PC-3 (cell line): Measurements from ENCODE around the gene SYAP1. TPM values are rescaled to one million over a fixed set of nuclear protein-coding genes. Genes with fewer than 3 reads are reported as not detected.

Experiments used
- ATAC-seq: fragments of 200-7000 bp; cut with Tn5 transposase; 2 replicates; pipeline ENCODE4 v1.9.1; 2020; ENCODE audit warnings: mild to moderate bottlenecking, moderate library complexity
- BruUV-seq: library from RNA; stranded (reverse); fragments of 400-500 nt; replicated peaks from 2 replicates; lab custom pipeline; 2021; lab: Mats Ljungman, UMichigan
- CTCF ChIA-PET: fragments of 300-600 bp; sonication (Branson Sonifier 250); formaldehyde crosslinking; loops from one replicate; lab custom pipeline; 2022; ENCODE audit warnings: antibody characterized with exemption; lab: Charles Lee
- POLR2A ChIA-PET: fragments of 300-600 bp; sonication (Branson Sonifier 250); formaldehyde crosslinking; loops from one replicate; lab custom pipeline; 2022; ENCODE audit warnings: antibody characterized with exemption; ENCODE audit not compliant: unreplicated experiment; lab: Charles Lee
- DNase-seq: peaks from one replicate; pipeline ENCODE4 v3.0.0-alpha.2; 2015
- H2AFZ ChIP-seq: fragments of 300-600 bp; sonication (generic); 2 replicates; pipeline ENCODE4 v1.6.0; 2016; ENCODE audit warnings: antibody characterized with exemption, low read length
- H3F3A ChIP-seq: fragments of 300-600 bp; sonication (generic); one replicate; pipeline ENCODE4 v1.6.0; 2017; ENCODE audit warnings: antibody characterized with exemption, low read length, control low read depth, mild to moderate bottlenecking; ENCODE audit not compliant: unreplicated experiment
- H3K27ac ChIP-seq: fragments of 300-600 bp; sonication (generic); 2 replicates; pipeline ENCODE4 v1.5.1; 2016; ENCODE audit warnings: mild to moderate bottlenecking, low read length
- H3K27me3 ChIP-seq: fragments of 300-600 bp; sonication (generic); 2 replicates; pipeline ENCODE4 v1.6.1; 2016; ENCODE audit warnings: low read length, mixed read lengths
- H3K36me3 ChIP-seq: fragments of 300-600 bp; sonication (generic); 2 replicates; pipeline ENCODE4 v1.6.1; 2016; ENCODE audit warnings: low read depth, mixed run types, low read length, mixed read lengths
- H3K4me1 ChIP-seq: fragments of 300-600 bp; sonication (generic); 2 replicates; pipeline ENCODE4 v1.5.1; 2016; ENCODE audit warnings: low read length; ENCODE audit not compliant: insufficient read depth
- H3K4me2 ChIP-seq: fragments of 300-600 bp; sonication (generic); 2 replicates; pipeline ENCODE4 v1.6.0; 2016; ENCODE audit warnings: low read length
- H3K4me3 ChIP-seq: fragments of 300-600 bp; sonication (generic); 2 replicates; pipeline ENCODE4 v1.5.1; 2016; ENCODE audit warnings: mild to moderate bottlenecking, low read length, mixed read lengths
- H3K79me2 ChIP-seq: fragments of 300-600 bp; sonication (generic); 2 replicates; pipeline ENCODE4 v1.6.1; 2017; ENCODE audit warnings: low read length, mixed read lengths
- H3K9ac ChIP-seq: fragments of 300-600 bp; sonication (generic); 2 replicates; pipeline ENCODE4 v1.6.0; 2016; ENCODE audit warnings: mild to moderate bottlenecking, low read length
- H3K9me2 ChIP-seq: fragments of 300-600 bp; sonication (generic); replicated peaks from 2 replicates; pipeline ENCODE4 v1.6.1; 2016; ENCODE audit warnings: mixed run types, low read length, mixed read lengths
- H3K9me3 ChIP-seq: fragments of 300-600 bp; sonication (generic); 2 replicates; pipeline ENCODE4 v1.6.1; 2016; ENCODE audit warnings: low read length, mixed read lengths
- H4K20me1 ChIP-seq: fragments of 300-600 bp; sonication (generic); 2 replicates; pipeline ENCODE4 v1.6.1; 2016; ENCODE audit warnings: low read length, mixed read lengths
- CTCF ChIP-seq: fragments of 300-600 bp; sonication (generic); conservative IDR thresholded peaks from 2 replicates; pipeline ENCODE4 v1.5.1; 2017; ENCODE audit warnings: antibody characterized with exemption, low read depth, mild to moderate bottlenecking, low read length
- EZH2 ChIP-seq: fragments of 300-600 bp; sonication (generic); IDR thresholded peaks from one replicate; pipeline ENCODE4 v1.6.1; 2017; ENCODE audit warnings: antibody characterized with exemption, mild to moderate bottlenecking, low read length; ENCODE audit not compliant: unreplicated experiment
- EZH2phosphoT487 ChIP-seq: fragments of 300-600 bp; sonication (generic); IDR thresholded peaks from 2 replicates; pipeline ENCODE4 v1.6.1; 2018; ENCODE audit warnings: mild to moderate bottlenecking, antibody characterized with exemption, low read length, borderline replicate concordance
- intact Hi-C: fragments of 100-400 bp; cut with micrococcal nuclease; formaldehyde crosslinking; loops from 2 replicates; pipeline ENCODE4 v1.9.0; 2023
- total RNA-seq: library from RNA; depleted of rRNA; stranded (reverse); fragments of >200 nt; gene quantifications from 2 replicates; pipeline ENCODE4 v1.2.3, GENCODE V29; 2014

SYAP1 gene
- total RNA-seq, 1 experiment from 2014 or later, result 51.9 TPM

GRCh38 chrX:16745102-16745501, 25.7 kb downstream of the SYAP1 start:
- BruUV-seq, result no TSS peak
- intact Hi-C loops, result no loop called here

GRCh38 chrX:16745659-16746058, 26.2 kb downstream of the SYAP1 start:
- H3K27ac ChIP-seq, result no peak overlapping the region
- H3K4me2 ChIP-seq, result no peak overlapping the region
- POLR2A ChIA-PET, result no interaction called here

More at GRCh38 chrX:16745102-16745501, 25.7 kb downstream of the SYAP1 start:
- Histone ChIP-seq H3K27ac (no peak overlapping the region), H3K9ac (no peak overlapping the region), H3K27me3 (no peaks in the 10 kb centered on the region), H4K20me1 (no peaks in the 10 kb centered on the region), H3F3A (peaks cover 3% of the 10 kb centered on the region), H3K9me2 (no peaks in the 10 kb centered on the region), H3K9me3 (no peaks in the 10 kb centered on the region), H3K4me3 (no peak overlapping the region), H3K4me1 (peaks cover 8% of the 10 kb centered on the region), H3K79me2 (no peaks in the 10 kb centered on the region), H3K4me2 (no peak overlapping the region), H3K36me3 (peaks cover 31% of the 10 kb centered on the region), H2AFZ (no peak overlapping the region)
- DNase-seq (no peak), ATAC-seq (no peak)
- POLR2A ChIA-PET, result no interaction called here
- TF ChIP-seq EZH2phosphoT487 (no peak), EZH2 (no peak), CTCF (no peak)
- CTCF ChIA-PET, result no interaction called here

More at GRCh38 chrX:16745659-16746058, 26.2 kb downstream of the SYAP1 start:
- Histone ChIP-seq H3F3A (peaks cover 3% of the 10 kb centered on the region), H3K4me1 (peaks cover 8% of the 10 kb centered on the region), H3K9ac (no peak overlapping the region), H3K27me3 (no peaks in the 10 kb centered on the region), H4K20me1 (no peaks in the 10 kb centered on the region), H3K36me3 (peaks cover 33% of the 10 kb centered on the region), H3K9me2 (no peaks in the 10 kb centered on the region), H3K4me3 (no peak overlapping the region), H2AFZ (no peak overlapping the region), H3K79me2 (no peaks in the 10 kb centered on the region), H3K9me3 (no peaks in the 10 kb centered on the region)
- no peak for DNase-seq
- BruUV-seq, result no TSS peak
- CTCF ChIA-PET, result no interaction called here
- intact Hi-C loops, result no loop called here
- no peak for TF ChIP-seq EZH2phosphoT487
- TF ChIP-seq CTCF, result no peak
- TF ChIP-seq EZH2, result no peak
- ATAC-seq, result no peak
